CD4-positive, alpha-beta T cell treated with Interleukin-2 at 100 ng/mL for 4 hours (primary cell): ENCODE results near the gene BCL2.
A peak's percentile ranks its signal among the peaks of the same experiment; 100 is the strongest.

ENCODE experiments used
- DNase-seq: peaks from one replicate; pipeline ENCODE4 v3.0.0-alpha.2; 2020; ENCODE audit warnings: low spot score

The BCL2 gene

DNA sequence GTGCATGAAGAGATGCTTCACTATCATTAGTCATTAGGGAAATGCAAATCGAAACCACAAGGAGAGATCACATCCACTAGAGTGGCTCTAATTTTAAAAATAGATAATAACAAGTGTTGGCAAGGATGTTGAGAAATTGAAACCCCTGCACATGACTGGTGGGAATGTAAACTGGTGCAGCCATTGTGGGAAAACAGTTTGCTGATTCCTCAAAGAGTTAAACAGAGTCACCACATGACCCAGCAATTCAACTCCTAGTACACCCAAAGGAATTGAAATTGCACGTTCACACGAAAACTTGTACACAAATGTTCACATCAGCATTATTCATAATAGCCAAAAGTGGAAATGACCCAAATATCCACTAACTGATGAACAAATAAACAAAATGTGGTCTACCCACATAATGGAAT is 179.5 kb downstream of the BCL2 start:
- DNase-seq: no peak

DNA sequence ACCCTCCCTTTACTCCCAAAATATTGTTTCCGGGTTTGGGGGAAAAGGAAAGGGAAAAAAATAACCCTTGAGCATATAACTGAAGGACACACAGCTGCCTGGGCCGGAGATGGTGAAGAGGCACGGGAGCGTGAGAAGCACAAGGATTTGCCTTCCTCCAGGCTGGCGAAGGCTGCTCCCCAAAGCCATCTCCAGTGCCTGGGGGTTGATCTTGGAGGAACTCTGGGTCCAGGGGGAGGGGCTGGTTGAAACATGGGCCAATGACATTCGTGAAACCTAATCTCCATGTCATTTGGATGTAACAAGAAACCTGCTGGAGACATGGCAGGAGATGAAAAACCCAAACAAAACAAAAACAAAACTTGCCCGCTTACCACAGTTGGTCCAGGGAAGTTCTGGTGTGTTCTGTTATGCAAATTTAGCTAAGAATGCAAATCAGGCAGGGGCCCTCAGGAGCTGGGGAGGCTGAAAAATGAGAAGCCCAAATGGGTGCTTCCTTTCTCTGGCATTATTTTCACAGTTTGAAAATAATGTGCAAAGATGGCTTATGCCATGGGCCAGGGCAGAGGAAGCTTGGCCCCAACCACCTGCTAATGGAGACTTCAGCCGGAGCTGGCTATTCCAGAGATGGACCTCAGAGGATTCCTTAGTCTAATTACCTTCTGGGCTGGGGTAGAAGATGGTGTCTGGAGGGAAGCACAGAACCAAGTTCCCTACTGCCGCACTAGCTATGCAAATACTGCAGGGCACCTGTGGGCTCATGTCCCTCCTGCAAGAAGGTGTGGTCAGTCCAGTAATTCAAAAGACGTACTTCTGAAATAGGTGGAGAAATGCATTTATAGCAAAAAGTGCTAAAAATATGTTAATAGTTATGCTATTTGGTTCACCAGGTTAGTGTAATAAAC is 180.9 kb downstream of the BCL2 start:
- DNase-seq: no peak

- peak; percentile 72 for DNase-seq
These were observed 181.6 kb downstream of the BCL2 start for GRCh38 chr18:63137999-63138435.

DNA sequence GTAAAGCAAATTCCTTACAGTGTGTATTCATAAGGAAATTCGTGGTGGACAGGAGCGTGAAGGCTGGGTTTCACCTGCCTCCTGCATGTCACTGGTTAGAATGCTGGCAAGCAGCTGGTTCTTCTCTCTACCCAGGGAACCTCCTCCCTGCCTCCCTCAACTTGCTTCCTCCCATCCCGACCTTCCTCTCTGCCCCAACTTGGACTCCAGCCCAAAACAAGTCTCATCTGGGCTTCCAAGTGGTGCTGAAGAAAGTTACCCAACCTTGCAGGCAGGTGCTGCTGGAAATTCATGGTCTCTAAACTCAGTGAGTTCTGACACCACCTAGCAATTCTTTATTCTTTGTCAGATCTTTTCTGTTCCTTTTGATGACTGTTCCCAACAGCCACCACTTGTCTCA is 184.5 kb downstream of the BCL2 start:
- no peak for DNase-seq

GRCh38 chr18:63132819-63133200 is 186.8 kb downstream of the BCL2 start:
- no peak for DNase-seq

GRCh38 chr18:63131959-63132818 is 187.4 kb downstream of the BCL2 start:
- DNase-seq: no peak

DNA sequence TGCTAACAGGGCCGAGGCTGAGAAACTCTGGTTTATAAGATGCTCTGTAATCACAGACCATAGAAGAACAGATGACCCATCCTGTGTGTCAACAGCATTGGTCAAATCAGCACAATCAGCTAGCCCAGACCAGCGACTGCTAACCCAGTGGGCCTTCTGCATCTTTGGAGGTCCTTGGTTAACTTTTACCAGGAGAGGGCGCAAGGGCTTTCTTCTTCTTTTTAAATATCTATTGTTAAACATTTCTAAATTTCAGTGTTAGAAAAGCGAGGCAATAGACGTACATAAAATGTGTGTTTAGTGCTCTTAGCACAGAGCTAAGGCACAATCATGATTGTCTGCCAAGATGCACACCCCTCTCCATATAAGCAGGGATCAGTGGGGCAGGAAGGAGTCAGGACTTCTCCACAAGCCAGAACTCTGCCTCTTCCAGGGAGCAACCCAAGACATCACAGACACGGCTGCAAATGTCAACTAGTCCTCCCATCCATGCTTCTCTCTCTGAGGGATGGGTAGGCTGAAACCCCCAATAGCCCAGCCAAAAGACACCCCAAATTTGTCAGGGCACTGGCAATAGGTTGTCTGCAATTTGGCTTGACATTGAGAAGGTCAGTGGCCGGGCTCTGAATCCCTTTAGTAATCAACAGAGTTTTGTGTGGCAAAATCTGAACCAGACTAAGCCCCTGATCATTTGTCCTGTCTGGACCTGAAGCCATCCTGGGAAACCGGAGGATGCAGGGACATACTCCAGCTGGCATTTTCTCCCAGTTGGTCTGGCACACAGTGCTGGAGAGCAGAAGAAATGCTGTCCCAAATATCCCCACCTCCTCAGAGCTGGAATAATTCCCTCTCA is 188.2 kb downstream of the BCL2 start:
- peak; percentile 85 for DNase-seq

DNA sequence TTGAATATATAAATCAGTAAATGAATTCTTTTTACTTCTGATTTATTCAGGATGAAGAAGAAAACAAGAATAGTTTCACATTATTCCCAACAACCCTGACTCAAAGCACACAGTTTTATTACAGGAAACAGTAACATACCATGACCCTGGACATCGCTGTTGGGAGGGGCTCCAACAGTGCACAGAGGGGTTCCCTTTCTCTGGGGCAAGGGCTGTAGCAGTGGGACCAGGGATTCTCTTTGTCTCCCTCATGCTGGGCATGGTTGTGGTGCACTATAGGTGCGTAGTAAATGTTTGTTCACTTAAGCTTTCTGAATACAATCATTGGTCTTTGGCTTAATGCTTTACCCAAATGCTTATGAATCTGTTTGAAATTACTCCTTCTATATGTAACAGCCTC is 189.4 kb downstream of the BCL2 start:
- DNase-seq: no peak

DNA sequence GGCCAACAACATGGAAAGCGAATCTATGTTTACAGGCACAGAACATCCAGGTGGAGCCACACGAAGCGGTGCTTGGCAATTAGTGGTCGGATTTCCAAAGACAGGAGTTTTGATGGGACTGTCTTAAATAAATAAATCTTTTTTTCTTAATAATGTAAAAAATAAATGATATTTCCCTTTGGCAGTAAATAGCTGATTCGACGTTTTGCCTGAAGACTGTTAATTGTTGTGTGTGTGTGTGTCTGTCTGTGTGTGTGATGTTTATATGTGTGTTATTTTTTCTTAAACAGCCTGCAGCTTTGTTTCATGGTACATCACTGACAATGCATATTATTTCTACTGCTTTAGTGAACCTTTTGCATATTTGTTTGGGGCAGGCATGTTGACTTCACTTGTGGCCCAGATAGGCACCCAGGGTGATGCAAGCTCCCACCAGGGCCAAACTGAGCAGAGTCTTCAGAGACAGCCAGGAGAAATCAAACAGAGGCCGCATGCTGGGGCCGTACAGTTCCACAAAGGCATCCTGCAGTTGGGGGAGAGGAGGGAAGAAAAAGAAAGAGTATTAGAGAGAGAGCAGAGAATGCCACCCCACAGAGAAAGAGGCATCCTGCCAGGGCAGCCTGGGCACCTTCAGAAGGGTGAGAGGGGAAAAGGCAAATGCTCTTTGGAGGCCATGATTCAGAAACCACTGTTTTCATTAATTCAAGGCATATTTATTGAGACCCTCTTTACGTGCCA is 191.2 kb downstream of the BCL2 start:
- DNase-seq: no peak

GRCh38 chr18:63126134-63127069 is 193.2 kb downstream of the BCL2 start:
- no peak for DNase-seq

- DNase-seq: no peak
These were observed 198.9 kb downstream of the BCL2 start for GRCh38 chr18:63120620-63121019.

DNA sequence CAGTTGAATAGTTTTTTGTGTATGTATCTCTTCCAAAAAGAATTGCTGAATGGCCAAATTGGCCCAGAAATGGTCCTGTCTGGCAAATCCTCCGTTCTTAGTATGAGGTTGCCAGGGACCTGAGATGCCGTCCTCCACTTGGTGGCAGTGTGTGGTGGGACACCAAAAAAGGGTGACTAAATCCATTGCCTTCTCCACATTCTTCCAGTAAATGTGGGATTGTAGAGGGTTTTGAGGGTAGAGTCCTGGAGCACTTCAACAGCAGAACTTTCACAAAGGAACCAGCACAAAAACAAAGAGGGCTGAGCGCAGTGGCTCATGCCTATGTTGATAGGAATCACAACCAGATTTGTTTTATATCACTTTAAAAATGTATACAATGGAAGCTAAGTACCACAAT is 199.9 kb downstream of the BCL2 start:
- DNase-seq: peak; percentile 28

DNA sequence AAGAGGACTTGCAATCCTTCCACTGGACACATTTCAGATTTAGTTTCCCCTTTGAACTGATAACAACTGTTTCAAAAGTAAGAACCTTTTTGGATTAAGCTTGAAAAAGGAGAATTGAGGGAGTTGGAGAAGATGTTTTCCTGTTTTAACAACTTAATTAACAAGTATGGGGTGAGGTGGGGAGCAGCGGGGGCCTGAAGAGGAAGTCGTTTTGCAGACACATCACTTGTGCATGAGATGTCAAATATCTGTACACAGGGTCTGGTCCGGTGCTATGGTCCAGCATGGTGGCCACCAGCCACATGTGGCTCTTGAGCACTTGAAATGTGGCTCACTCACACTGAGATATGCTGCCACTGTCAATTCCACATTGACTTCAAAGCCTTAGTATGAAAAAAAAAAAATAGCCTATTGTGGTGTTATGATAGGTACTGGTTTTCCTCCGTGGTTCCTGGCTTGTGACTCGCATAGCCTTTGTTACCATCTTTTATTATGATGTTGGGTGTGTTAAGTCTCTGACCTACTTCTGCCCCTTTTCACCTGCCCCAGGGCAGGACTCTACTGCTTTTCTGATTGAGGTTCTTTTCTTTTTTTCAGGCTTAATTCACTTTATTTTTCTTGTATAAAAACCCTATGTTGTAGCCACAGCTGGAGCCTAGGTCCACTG is 205.5 kb downstream of the BCL2 start:
- no peak for DNase-seq

- no peak for DNase-seq
These were observed 206.9 kb downstream of the BCL2 start for GRCh38 chr18:63112706-63113105.

DNA sequence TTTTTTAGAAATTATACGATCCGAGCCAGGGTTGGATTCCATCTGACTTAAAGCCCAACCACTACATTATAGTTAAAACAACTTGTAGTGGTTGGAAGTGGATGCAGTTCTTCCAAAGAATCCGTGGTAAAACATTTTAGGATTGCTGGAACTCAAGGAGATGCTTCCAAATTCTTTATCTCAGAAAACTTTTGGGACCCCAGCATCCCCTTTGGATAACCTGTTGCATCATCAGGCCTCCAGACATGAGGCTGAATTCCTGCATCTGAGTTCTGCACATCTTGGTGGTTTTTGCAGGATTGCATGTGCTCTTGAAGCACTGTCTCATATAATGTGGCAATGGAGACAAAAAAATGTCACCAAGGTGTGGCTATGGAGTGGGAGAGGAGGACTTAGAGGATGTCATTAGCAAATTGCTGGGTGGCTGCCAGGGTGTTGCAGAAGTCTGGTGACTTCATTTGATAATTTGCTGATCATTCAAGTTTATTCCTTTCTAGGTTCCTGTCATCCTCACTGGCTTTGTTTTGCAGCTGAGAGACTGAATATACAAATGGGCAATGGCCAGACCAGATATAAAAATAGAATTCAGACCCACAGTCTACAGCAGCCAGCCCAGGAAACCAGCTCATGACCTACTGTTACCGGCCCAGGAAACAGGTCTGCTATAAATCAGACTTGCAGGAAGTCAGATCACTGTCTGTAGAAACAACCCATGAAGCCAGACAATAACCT is 207.7 kb downstream of the BCL2 start:
- no peak for DNase-seq

DNA sequence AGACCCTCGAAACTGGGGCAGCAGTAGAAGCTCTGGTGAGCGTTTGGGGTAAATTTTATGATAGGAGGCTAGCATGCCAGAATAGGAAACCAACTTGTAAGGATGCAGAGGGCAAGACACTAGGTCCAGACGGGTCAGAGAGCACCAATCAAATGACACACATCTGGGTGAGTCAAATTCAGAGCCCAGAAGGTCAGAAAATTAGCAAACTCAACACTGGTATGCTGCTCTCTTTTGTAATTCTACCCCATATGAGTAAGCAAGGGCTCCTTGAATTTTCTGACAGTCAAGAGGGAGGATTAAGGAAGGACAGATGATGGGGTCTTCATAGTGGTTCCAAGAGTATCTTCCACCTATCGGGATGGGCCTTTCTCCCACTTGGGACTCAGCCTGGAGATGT is 209.8 kb downstream of the BCL2 start:
- DNase-seq: no peak

DNA sequence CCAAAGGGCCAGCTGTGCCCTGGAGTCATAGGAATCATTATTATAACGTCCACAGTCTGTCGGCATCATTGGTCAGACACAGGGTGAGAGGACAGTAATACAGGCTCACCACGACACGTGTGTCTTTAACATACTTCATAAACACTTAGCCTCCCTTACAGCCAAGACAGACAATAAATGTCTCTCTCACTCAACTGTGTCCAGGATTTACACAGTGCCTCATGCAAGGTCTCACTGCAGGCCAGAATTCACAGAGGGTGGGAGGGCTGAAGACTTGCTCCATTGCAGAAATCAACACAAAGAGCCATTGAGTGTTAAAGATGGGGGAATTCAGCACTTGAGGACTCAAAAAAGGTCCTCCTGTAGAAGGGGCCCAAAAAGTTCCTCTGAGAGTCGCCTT is 210.5 kb downstream of the BCL2 start:
- DNase-seq: no peak

- DNase-seq: no peak
These were observed 211.6 kb downstream of the BCL2 start for GRCh38 chr18:63107931-63108330.
